Measurements from ENCODE around the gene VBP1. TPM values are rescaled to one million over a fixed set of nuclear protein-coding genes. Genes with fewer than 3 reads are reported as not detected.

Gene VBP1
- 10 to 100 TPM; 35.8 to 57.9 TPM for total RNA-seq

DNA sequence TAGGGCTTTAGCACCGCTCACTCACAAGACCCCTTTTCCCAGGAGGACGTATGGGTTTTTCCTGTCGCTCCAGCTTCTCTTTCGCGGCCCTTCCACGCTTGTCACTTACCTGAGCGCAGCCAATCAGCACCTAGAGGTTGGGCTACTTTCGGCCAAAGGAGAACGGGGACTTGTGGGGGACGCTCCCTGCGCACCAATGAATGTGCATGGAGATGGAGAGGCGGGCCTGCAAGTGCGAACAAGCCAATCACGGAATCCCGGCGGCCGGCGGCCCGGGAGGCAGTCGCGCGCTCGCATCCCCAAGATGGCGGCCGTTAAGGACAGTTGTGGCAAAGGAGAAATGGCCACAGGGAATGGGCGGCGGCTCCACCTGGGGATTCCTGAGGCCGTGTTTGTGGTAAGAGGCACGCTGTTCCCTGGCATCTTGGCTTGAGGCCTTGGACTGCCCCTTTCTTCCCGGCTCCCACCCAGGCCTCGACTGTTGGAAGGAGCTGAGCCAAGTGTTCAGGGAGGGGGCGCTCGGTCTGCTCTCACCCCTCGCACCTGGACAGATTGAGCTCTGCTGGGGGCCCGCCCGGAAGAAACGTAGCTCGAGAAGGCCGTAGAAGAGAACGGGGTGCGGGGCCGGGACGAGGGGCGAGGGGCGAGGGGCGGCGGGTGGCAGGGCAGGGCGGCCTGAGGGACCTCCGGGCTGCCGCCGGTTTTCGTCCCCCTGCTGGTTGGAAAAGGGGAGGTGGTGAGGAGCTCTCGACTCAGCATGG, at the start of gene VBP1:
Gene VBP1, plus strand, starts transcription at position 282 of the 761 bp plus-strand sequence. Its CDS starts 23 bp downstream, at position 305.

DNA sequence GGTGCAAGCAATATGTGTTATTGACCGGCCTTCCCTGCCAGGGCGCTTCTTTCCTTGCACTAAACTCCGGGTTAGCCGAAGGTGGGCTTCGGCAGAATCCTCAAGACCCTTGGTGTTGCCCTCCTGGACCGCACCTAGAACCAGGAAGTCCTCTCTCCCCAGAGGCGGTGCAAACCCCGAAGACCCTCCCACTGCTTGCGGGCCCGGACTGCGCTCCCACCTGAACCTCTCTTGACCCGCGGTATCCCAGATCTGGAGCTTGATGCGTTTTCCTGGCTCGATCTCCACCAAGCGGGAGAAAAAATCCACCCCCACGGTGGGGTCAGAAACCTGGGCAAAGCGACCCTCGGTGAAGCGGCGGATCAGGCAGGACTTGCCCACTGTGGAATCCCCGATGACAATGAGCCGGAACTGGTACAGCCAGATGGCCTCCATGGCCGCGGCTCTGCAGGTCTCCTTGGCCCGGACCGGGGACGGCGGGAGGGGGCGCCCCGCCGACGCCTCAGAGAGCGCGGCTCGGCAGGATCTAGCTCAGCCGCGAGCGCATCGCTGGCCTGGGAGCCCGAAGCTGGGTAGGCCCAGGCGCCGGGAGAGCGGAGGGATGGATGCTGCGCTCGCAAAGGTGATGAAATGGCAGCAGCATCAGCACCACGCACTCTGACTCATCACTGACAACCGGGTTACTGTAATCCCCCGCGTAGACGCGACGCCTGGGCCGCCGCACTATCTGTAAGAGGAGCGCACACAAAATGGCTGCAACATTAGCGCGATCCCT, 47.8 kb downstream of the VBP1 start, which contains the start of gene RAB39B:
Gene RAB39B, minus strand, starts transcription at position 638 of the 775 bp plus-strand sequence. Its CDS starts 203 bp downstream, at position 435.

Other genes starting within 250 kb of the VBP1 start
- gene F8, start 193.7 kb upstream of the VBP1 start, total RNA-seq = 1 to 10 TPM; 1.3 to 4.8 TPM
- gene FUNDC2, start 189.6 kb upstream of the VBP1 start, total RNA-seq = 10 to 100 TPM; 25.1 to 31.6 TPM
- gene CMC4, start 145.3 kb upstream of the VBP1 start, total RNA-seq = 10 to 100 TPM in 1 of 2 donors, 1 to 10 TPM in 1; 9.6 to 10.3 TPM
- gene MTCP1, start 145.3 kb upstream of the VBP1 start, total RNA-seq = 1 to 10 TPM; 1.7 to 9.7 TPM
- 10 to 100 TPM in 1 of 2 donors, 1 to 10 TPM in 1; 9.3 to 11.7 TPM for gene BRCC3, start 145.0 kb upstream of the VBP1 start, total RNA-seq
- gene RAB39B, start 48.0 kb downstream of the VBP1 start, total RNA-seq = under 1 TPM; under 0.01 to 0.33 TPM
- gene CLIC2, start 118.2 kb downstream of the VBP1 start, total RNA-seq = under 1 TPM in 1 of 2 donors, not detected in 1; 0.34 TPM
- gene F8A2, start 165.6 kb downstream of the VBP1 start, total RNA-seq = not detected
- gene F8A3, start 242.2 kb downstream of the VBP1 start, total RNA-seq = 1 to 10 TPM; 1.0 to 1.7 TPM

Data from melanocyte of skin (primary cell).